Bronchial epithelial cell (primary cell): ENCODE results near the gene DNAJC25. TPM values are rescaled to one million over a fixed set of nuclear protein-coding genes. Genes with fewer than 3 reads are reported as not detected.
"Not testable (repeated sequence)": the region's sequence is repeated elsewhere in the genome, so short reads cannot be mapped to it uniquely, and the experiment has no call there.

Experiments used
- DNase-seq: peaks from one replicate; pipeline ENCODE4 v3.0.0-alpha.2; 2010; ENCODE audit warnings: low read depth
- FAIRE-seq: peaks from 2 replicates; lab custom pipeline; 2011; peaks lifted over from hg19 to GRCh38; lab: Jason Lieb, UNC
- H3K27me3 ChIP-seq: 2 replicates; pipeline ENCODE4 v1.5.1; 2011; ENCODE audit warnings: low read length; ENCODE audit not compliant: control insufficient read depth, insufficient read depth
- H3K36me3 ChIP-seq: 2 replicates; pipeline ENCODE4 v1.5.1; 2011; ENCODE audit warnings: low read length; ENCODE audit not compliant: control insufficient read depth, insufficient read depth
- H3K4me3 ChIP-seq: 2 replicates; pipeline ENCODE4 v1.5.1; 2011; ENCODE audit warnings: mild to moderate bottlenecking, low read depth, low read length, control low read depth
- total RNA-seq: library from RNA; depleted of rRNA; stranded (reverse); fragments of >200 nt; gene quantifications from 2 replicates; pipeline ENCODE4 v1.2.1, GENCODE V29; 2014
- TF ChIP-seq, protein P1 (sequence below): IDR thresholded peaks from 2 replicates; pipeline ENCODE4 v1.5.1; 2011; ENCODE audit warnings: mild to moderate bottlenecking, moderate library complexity, low read length, control low read depth, inconsistent platforms; ENCODE audit not compliant: insufficient read depth, severe bottlenecking

The DNAJC25 gene
- total RNA-seq, 1 donor from 2014 or later = 7.1 TPM

- Histone ChIP-seq H3K36me3 (no peaks in the 10 kb centered on the region), H3K27me3 (no peaks in the 10 kb centered on the region), H3K4me3 (no peak overlapping the region)
- DNase-seq = no peak
- FAIRE-seq = no peak
- TF ChIP-seq, protein P1, sequence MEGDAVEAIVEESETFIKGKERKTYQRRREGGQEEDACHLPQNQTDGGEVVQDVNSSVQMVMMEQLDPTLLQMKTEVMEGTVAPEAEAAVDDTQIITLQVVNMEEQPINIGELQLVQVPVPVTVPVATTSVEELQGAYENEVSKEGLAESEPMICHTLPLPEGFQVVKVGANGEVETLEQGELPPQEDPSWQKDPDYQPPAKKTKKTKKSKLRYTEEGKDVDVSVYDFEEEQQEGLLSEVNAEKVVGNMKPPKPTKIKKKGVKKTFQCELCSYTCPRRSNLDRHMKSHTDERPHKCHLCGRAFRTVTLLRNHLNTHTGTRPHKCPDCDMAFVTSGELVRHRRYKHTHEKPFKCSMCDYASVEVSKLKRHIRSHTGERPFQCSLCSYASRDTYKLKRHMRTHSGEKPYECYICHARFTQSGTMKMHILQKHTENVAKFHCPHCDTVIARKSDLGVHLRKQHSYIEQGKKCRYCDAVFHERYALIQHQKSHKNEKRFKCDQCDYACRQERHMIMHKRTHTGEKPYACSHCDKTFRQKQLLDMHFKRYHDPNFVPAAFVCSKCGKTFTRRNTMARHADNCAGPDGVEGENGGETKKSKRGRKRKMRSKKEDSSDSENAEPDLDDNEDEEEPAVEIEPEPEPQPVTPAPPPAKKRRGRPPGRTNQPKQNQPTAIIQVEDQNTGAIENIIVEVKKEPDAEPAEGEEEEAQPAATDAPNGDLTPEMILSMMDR = no peak
These were observed 15.2 kb upstream of the DNAJC25 start for GRCh38 chr9:111615928-111616327.

DNA sequence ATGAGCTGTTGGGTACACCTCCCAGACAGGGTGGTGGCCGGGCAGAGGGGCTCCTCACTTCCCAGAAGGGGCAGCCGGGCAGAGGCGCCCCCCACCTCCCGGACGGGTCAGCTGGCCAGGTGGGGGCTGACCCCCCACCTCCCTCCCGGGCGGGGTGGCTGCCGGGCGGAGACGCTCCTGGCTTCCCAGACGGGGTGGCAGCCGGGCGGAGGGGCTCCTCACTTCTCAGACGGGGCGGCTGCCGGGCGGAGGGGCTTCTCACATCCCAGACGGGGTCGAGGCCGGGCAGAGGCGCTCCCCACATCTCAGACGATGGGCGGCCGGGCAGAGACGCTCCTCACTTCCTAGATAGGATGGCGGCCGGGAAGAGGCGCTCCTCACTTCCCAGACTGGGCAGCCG, 13.8 kb upstream of the DNAJC25 start:
- FAIRE-seq, DNase-seq, H3K36me3 ChIP-seq, H3K4me3 ChIP-seq, H3K27me3 ChIP-seq: not testable (repeated sequence)

- Histone ChIP-seq H3K4me3 (no peak overlapping the region), H3K27me3 (no peaks in the 10 kb centered on the region), H3K36me3 (no peaks in the 10 kb centered on the region)
- peak; percentile 52 for DNase-seq
- no peak for FAIRE-seq
- TF ChIP-seq, protein P1 = peak; percentile 82
These were observed 9.1 kb upstream of the DNAJC25 start for GRCh38 chr9:111621895-111622480.

DNA sequence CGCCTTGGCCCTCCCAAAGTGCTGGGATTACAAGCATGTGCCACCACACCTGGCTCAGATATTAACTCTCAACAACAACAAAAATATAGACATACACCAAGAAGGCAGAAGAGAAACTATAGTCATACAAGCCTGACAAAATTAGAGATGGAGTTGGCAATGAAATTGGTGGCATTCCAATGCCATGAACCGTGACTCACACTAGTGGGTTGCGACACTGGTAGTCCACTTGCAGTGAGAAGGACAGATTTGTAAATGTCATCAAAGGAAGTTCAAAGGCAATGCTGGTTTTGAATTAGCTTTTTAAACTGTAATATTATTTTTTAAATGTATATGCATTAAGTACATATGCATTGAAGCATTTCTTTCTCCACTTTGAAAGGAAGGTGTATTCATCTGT, 8.5 kb upstream of the DNAJC25 start:
- TF ChIP-seq, protein P1 = no peak
- H3K36me3 ChIP-seq = no peaks in the 10 kb centered on the region
- DNase-seq (peak; percentile 79), FAIRE-seq (no peak)
- H3K27me3 ChIP-seq = no peaks in the 10 kb centered on the region
- H3K4me3 ChIP-seq = no peak overlapping the region

DNA sequence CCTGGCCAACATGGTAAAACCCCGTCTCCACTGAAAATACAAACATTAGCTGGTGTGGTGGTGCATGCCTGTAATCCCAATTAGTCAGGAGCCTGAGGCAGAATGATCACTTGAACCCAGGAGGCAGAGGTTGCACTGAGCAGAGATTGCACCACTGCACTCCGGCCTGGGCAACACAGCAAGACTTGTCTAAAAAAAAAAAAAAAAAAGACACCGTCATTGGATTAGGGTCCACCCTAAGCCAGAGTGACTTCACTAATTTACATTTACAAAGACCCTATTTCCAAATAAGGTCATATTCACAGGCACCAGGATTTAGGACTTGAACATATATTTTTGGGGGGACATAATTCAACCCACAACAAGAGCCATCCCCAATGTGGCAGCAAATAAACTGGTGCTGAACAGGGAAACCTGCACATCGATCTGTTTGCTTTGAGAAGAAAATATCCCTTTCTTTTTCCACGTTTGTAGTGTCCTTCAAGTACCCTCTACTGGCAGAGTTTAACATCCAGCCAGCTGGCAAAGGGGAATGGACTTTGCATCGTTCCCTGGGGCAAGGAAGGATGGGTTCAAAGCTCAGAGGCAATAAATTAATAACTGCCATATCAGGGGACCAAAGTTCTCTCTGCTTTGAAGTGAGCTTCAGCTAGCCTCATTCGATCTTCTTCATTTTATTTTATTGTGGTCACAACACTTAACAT, 3.7 kb upstream of the DNAJC25 start:
- no peak for FAIRE-seq
- no peak overlapping the region for H3K4me3 ChIP-seq
- H3K27me3 ChIP-seq = no peaks in the 10 kb centered on the region
- no peaks in the 10 kb centered on the region for H3K36me3 ChIP-seq
- TF ChIP-seq, protein P1 = no peak
- no peak for DNase-seq

DNA sequence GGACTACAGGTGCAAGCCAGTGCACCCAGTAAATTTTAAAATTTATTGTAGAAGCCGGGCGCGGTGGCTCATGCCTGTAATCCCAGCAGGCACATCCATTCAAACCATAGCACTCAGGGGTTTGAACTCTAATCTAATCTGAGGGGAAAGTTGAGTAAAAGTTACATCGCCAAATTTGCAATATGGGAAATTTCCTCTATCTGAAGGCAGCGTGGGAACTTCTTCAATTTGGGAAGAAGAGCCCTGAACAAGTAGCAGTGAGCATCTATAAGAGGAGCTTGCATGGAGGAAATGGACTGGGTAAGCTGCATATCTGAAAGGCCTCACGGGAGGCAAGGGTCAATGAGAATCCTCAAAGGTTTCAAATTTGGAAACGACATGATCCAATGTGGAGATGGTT, 2.7 kb upstream of the DNAJC25 start:
- H3K36me3 ChIP-seq = no peaks in the 10 kb centered on the region
- FAIRE-seq (no peak), DNase-seq (no peak)
- no peak overlapping the region for H3K4me3 ChIP-seq
- no peaks in the 10 kb centered on the region for H3K27me3 ChIP-seq
- TF ChIP-seq, protein P1 = no peak
